Activated CD4-positive, alpha-beta T cell treated with anti-CD3 and anti-CD28 coated beads for 1 hour (primary cell): ENCODE data around the gene FNDC8.
"Not testable (repeated sequence)": the region's sequence is repeated elsewhere in the genome, so short reads cannot be mapped to it uniquely, and the experiment has no call there.

Source experiments
- DNase-seq: peaks from one replicate; pipeline ENCODE4 v3.0.0-alpha.2; 2020

The FNDC8 gene

GRCh38 chr17:35097776-35098175, 23.6 kb upstream of the FNDC8 start:
- DNase-seq, result no peak

GRCh38 chr17:35099908-35100307, 21.5 kb upstream of the FNDC8 start:
- no peak for DNase-seq

- DNase-seq, result no peak
Measured at GRCh38 chr17:35101036-35101435, 20.4 kb upstream of the FNDC8 start.

GRCh38 chr17:35101725-35102124, 19.7 kb upstream of the FNDC8 start:
- no peak for DNase-seq

- DNase-seq, result no peak
Measured at GRCh38 chr17:35103271-35103670, 18.1 kb upstream of the FNDC8 start.

GRCh38 chr17:35104844-35105450, 16.5 kb upstream of the FNDC8 start:
- DNase-seq, result no peak

GRCh38 chr17:35110791-35111190, 10.6 kb upstream of the FNDC8 start:
- DNase-seq, result not testable (repeated sequence)

- DNase-seq, result no peak
Measured at GRCh38 chr17:35116845-35117244, 4.6 kb upstream of the FNDC8 start.

GRCh38 chr17:35117984-35118383, 3.4 kb upstream of the FNDC8 start:
- DNase-seq, result no peak

GRCh38 chr17:35119370-35120165, 1.8 kb upstream of the FNDC8 start, which contains the start of gene RAD51D:
Gene RAD51D (minus strand): TSS chr17:35119860. CDS start chr17:35119613, 247 bp downstream.
- DNase-seq, result peak; percentile 73

- no peak for DNase-seq
Measured at GRCh38 chr17:35127751-35128514, 6.5 kb downstream of the FNDC8 start.

- no peak for DNase-seq
Measured at GRCh38 chr17:35129154-35129972, 7.9 kb downstream of the FNDC8 start.

GRCh38 chr17:35129973-35130351, 8.5 kb downstream of the FNDC8 start:
- no peak for DNase-seq

- DNase-seq, result no peak
Measured at GRCh38 chr17:35130392-35130791, 9.0 kb downstream of the FNDC8 start.

GRCh38 chr17:35132099-35132498, 10.7 kb downstream of the FNDC8 start:
- no peak for DNase-seq

GRCh38 chr17:35132816-35133550, 11.6 kb downstream of the FNDC8 start:
- DNase-seq, result no peak

- no peak for DNase-seq
Measured at GRCh38 chr17:35135322-35135721, 13.9 kb downstream of the FNDC8 start.

- no peak for DNase-seq
Measured at GRCh38 chr17:35138218-35138617, 16.8 kb downstream of the FNDC8 start.

- peak; percentile 84 for DNase-seq
Measured at GRCh38 chr17:35141681-35142466, 20.5 kb downstream of the FNDC8 start, which contains the start of gene NLE1. Gene NLE1 (minus strand): TSS chr17:35142303. CDS start chr17:35142275, 28 bp downstream.

- no peak for DNase-seq
Measured at GRCh38 chr17:35142467-35142796, 21.0 kb downstream of the FNDC8 start.

- DNase-seq, result no peak
Measured at GRCh38 chr17:35144840-35145239, 23.4 kb downstream of the FNDC8 start.
